Gastrocnemius medialis (tissue), 4 donors: ENCODE data around the gene SIX6.

Experiments used
- POLR2A ChIP-seq, 2 donors: fragments of 450-650 bp; IDR thresholded peaks; one replicate each; pipeline ENCODE4 v1.6.1; 2017; ENCODE audit warnings: antibody characterized with exemption in 2 of 2, mild to moderate bottlenecking in 2 of 2, moderate library complexity in 2 of 2
- TF ChIP-seq, protein P1 (sequence below), 5 experiments: fragments of 450-650 bp in 3 of 5; fragments of 200-600 bp in 2 of 5; sonication (generic) in 2 of 5; IDR thresholded peaks in 4 of 5; conservative IDR thresholded peaks in 1 of 5; 1 replicate in 4 of 5; 2 replicates in 1 of 5; pipeline ENCODE4 v1.5.1; 2016 to 2019; ENCODE audit warnings: antibody characterized with exemption in 5 of 5, mild to moderate bottlenecking in 3 of 5, moderate library complexity in 3 of 5

DNA sequence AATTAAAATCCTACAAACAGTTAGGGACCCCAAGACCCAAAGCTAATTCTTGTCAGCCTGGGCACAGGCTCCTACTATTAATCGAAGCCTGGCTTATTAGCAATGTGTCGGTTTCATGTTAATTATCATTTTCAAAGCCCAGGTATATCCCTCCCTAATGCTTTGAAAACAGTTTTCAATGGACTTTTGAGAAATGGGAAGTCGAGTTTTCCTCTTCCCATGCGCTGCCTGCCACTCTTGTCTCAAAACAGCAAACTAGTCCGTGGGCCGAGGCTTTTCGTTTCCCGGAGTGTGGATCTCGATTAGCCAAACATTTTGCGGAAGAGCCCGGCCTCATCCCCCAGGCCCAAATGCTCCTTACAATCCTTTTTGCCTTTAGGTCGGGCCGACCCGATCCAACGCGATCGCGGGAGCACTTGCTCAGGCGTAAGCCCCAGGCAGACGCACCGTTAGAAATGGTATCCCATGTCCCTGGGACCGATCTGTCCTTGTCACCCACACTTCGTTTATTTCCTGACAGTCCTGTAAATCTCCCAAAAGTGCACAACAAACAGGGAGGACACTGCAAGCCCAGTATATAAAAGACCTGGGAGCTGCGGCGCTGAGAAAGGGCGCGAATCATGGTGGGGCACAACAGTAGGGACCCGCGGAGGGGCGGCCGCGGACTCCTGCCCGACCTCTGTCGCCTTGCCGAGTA is 1.5 kb downstream of the SIX6 start:
- TF ChIP-seq, protein P1, sequence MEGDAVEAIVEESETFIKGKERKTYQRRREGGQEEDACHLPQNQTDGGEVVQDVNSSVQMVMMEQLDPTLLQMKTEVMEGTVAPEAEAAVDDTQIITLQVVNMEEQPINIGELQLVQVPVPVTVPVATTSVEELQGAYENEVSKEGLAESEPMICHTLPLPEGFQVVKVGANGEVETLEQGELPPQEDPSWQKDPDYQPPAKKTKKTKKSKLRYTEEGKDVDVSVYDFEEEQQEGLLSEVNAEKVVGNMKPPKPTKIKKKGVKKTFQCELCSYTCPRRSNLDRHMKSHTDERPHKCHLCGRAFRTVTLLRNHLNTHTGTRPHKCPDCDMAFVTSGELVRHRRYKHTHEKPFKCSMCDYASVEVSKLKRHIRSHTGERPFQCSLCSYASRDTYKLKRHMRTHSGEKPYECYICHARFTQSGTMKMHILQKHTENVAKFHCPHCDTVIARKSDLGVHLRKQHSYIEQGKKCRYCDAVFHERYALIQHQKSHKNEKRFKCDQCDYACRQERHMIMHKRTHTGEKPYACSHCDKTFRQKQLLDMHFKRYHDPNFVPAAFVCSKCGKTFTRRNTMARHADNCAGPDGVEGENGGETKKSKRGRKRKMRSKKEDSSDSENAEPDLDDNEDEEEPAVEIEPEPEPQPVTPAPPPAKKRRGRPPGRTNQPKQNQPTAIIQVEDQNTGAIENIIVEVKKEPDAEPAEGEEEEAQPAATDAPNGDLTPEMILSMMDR (IDR thresholded peaks at IDR 0.05 in 4 of 5, conservative IDR thresholded peaks at IDR 0.05 in 1 of 5) = no peak
- TF ChIP-seq POLR2A (IDR thresholded peaks at IDR 0.05) = no peak
